ENCODE results near the gene NUDT1. TPM values are rescaled to one million over a fixed set of nuclear protein-coding genes. Genes with fewer than 3 reads are reported as not detected.

NUDT1 gene
- total and polyA plus RNA-seq, 2 donors (not counting 1 experiment from before 2014, with no cell fraction given): 19.8 to 28.4 TPM

DNA sequence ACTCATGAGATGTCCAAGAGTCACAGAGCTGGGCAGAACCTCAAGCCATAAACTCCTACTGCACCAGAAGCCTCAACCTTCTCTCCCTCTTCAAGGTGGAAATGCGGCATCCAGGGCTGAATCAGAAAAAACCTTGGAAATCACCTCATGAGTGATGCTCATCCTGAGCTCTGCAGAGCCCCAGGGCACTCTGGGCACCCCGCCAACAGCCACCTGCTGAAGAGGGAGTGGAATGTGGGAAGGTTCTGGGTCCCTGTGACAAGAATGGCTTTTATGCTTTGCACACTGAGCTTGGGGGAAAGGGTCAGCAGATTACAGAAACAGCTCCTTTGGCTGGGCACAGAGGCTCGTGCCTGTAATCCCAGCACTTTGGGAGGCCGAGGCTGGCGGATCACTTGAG is 18.8 kb downstream of the NUDT1 start:
- Histone ChIP-seq H4K20me1 (ENCODE audit: control insufficient read depth, extremely low read depth, insufficient read depth, low read length) (no peaks in the 10 kb centered on the region), H3K4me2 (ENCODE audit: extremely low read depth, insufficient read depth, low read length) (no peak overlapping the region), H3K4me3 (replicated peaks in 1 of 4; ENCODE audit: control extremely low read depth in 1 of 4, insufficient read depth in 1 of 4, low read depth in 3 of 4, low read length in 4 of 4) (no peak overlapping the region), H2AFZ (ENCODE audit: low read length) (no peak overlapping the region), H3K4me1 (ENCODE audit: control insufficient read depth, extremely low read depth, insufficient read depth, low read length) (no peaks in the 10 kb centered on the region), H3K27ac (ENCODE audit: insufficient read depth, low read length) (no peak overlapping the region), H3K27me3 (ENCODE audit: control insufficient read depth, insufficient read depth, low read length) (no peaks in the 10 kb centered on the region), H3K9ac (ENCODE audit: insufficient read depth, low read length) (no peak overlapping the region), H3K79me2 (ENCODE audit: control insufficient read depth, insufficient read depth, low read length) (no peaks in the 10 kb centered on the region), H3K9me3 (ENCODE audit: control insufficient read depth, insufficient read depth, low read depth, low read length) (no peaks in the 10 kb centered on the region), H3K36me3 (ENCODE audit: control insufficient read depth, insufficient read depth, low read length) (peaks cover 7% of the 10 kb centered on the region)
- DNase-seq (ENCODE audit: low read depth in 2 of 2): no peak
- TF ChIP-seq, protein P1, sequence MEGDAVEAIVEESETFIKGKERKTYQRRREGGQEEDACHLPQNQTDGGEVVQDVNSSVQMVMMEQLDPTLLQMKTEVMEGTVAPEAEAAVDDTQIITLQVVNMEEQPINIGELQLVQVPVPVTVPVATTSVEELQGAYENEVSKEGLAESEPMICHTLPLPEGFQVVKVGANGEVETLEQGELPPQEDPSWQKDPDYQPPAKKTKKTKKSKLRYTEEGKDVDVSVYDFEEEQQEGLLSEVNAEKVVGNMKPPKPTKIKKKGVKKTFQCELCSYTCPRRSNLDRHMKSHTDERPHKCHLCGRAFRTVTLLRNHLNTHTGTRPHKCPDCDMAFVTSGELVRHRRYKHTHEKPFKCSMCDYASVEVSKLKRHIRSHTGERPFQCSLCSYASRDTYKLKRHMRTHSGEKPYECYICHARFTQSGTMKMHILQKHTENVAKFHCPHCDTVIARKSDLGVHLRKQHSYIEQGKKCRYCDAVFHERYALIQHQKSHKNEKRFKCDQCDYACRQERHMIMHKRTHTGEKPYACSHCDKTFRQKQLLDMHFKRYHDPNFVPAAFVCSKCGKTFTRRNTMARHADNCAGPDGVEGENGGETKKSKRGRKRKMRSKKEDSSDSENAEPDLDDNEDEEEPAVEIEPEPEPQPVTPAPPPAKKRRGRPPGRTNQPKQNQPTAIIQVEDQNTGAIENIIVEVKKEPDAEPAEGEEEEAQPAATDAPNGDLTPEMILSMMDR (conservative IDR thresholded peaks at IDR 0.05 in 1 of 2, IDR thresholded peaks at IDR 0.05 in 1 of 2; ENCODE audit: low read depth in 1 of 2, low read length in 2 of 2): no peak
- no peak for TF ChIP-seq EZH2 (IDR thresholded peaks at IDR 0.05; ENCODE audit: low read length, missing control alignments)

DNA sequence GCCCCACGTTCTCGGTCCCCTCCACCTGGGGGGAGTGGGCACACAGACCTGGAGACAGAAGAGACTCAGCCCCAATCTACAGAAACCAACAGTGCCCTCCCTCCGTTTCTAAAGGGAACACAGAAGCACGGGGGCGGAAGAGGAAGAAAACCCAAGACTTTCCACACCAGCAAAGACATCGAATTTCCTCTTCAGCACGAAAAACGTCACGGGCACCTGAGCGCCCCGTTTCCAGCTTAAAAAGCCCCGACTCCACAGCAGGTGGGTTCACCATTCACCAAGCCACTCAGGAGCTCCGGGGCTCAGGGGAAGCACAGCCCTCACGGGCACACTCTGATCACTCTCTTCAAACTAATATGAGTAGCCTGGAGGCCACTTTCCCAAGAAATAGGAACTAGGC is 19.6 kb downstream of the NUDT1 start:
- H3K9ac ChIP-seq (ENCODE audit: insufficient read depth, low read length): no peak overlapping the region
- no peak for TF ChIP-seq EZH2 (IDR thresholded peaks at IDR 0.05; ENCODE audit: low read length, missing control alignments)
- TF ChIP-seq, protein P1 (conservative IDR thresholded peaks at IDR 0.05 in 1 of 2, IDR thresholded peaks at IDR 0.05 in 1 of 2; ENCODE audit: low read depth in 1 of 2, low read length in 2 of 2): no peak
- no peak overlapping the region for H3K27ac ChIP-seq (ENCODE audit: insufficient read depth, low read length)
- H3K36me3 ChIP-seq (ENCODE audit: control insufficient read depth, insufficient read depth, low read length): peaks cover 5% of the 10 kb centered on the region
- no peaks in the 10 kb centered on the region for H4K20me1 ChIP-seq (ENCODE audit: control insufficient read depth, extremely low read depth, insufficient read depth, low read length)
- no peak overlapping the region for H2AFZ ChIP-seq (ENCODE audit: low read length)
- no peaks in the 10 kb centered on the region for H3K9me3 ChIP-seq (ENCODE audit: control insufficient read depth, insufficient read depth, low read depth, low read length)
- H3K4me2 ChIP-seq (ENCODE audit: extremely low read depth, insufficient read depth, low read length): no peak overlapping the region
- no peak overlapping the region for H3K4me3 ChIP-seq (replicated peaks in 1 of 4; ENCODE audit: control extremely low read depth in 1 of 4, insufficient read depth in 1 of 4, low read depth in 3 of 4, low read length in 4 of 4)
- no peaks in the 10 kb centered on the region for H3K4me1 ChIP-seq (ENCODE audit: control insufficient read depth, extremely low read depth, insufficient read depth, low read length)
- H3K79me2 ChIP-seq (ENCODE audit: control insufficient read depth, insufficient read depth, low read length): no peaks in the 10 kb centered on the region
- no peaks in the 10 kb centered on the region for H3K27me3 ChIP-seq (ENCODE audit: control insufficient read depth, insufficient read depth, low read length)
- DNase-seq (ENCODE audit: low read depth in 2 of 2): no peak

DNA sequence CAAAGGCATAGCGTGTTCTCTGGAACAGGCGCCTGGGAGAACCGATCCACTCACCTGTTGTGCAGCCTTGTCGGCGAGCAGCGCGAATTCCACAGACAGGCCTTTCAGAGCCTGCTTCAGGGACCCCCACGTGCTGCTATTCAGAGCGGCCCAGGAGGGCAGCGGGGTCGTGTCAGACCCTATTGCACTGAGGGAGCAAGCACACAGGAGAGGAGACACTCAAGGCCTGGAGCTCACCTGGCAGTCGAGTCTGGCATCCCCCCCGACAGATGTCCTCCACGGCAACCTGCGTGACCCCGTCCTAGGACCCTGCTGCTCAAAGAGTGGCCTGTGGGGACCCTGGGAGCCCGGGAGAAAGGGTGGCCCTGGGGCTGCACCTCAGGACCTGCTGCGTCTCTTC is 21.1 kb downstream of the NUDT1 start:
- Histone ChIP-seq H4K20me1 (ENCODE audit: control insufficient read depth, extremely low read depth, insufficient read depth, low read length) (no peaks in the 10 kb centered on the region), H3K9ac (ENCODE audit: insufficient read depth, low read length) (no peak overlapping the region), H3K36me3 (ENCODE audit: control insufficient read depth, insufficient read depth, low read length) (peaks cover 4% of the 10 kb centered on the region), H3K4me1 (ENCODE audit: control insufficient read depth, extremely low read depth, insufficient read depth, low read length) (peaks cover 3% of the 10 kb centered on the region), H2AFZ (ENCODE audit: low read length) (no peak overlapping the region), H3K27me3 (ENCODE audit: control insufficient read depth, insufficient read depth, low read length) (no peaks in the 10 kb centered on the region), H3K79me2 (ENCODE audit: control insufficient read depth, insufficient read depth, low read length) (no peaks in the 10 kb centered on the region), H3K4me2 (ENCODE audit: extremely low read depth, insufficient read depth, low read length) (no peak overlapping the region), H3K4me3 (replicated peaks in 1 of 4; ENCODE audit: control extremely low read depth in 1 of 4, insufficient read depth in 1 of 4, low read depth in 3 of 4, low read length in 4 of 4) (no peak overlapping the region), H3K9me3 (ENCODE audit: control insufficient read depth, insufficient read depth, low read depth, low read length) (no peaks in the 10 kb centered on the region), H3K27ac (ENCODE audit: insufficient read depth, low read length) (no peak overlapping the region)
- TF ChIP-seq EZH2 (IDR thresholded peaks at IDR 0.05; ENCODE audit: low read length, missing control alignments): no peak
- TF ChIP-seq, protein P1 (conservative IDR thresholded peaks at IDR 0.05 in 1 of 2, IDR thresholded peaks at IDR 0.05 in 1 of 2; ENCODE audit: low read depth in 1 of 2, low read length in 2 of 2): no peak
- no peak for DNase-seq (ENCODE audit: low read depth in 2 of 2)
